ENCODE data around the gene RASEF. TPM values are rescaled to one million over a fixed set of nuclear protein-coding genes. Genes with fewer than 3 reads are reported as not detected.
A peak's percentile ranks its signal among the peaks of the same experiment; 100 is the strongest.

The RASEF gene
- total RNA-seq, 8 experiments from 2014 or later: 0.49 to 14.1 (median 1.2) TPM

DNA sequence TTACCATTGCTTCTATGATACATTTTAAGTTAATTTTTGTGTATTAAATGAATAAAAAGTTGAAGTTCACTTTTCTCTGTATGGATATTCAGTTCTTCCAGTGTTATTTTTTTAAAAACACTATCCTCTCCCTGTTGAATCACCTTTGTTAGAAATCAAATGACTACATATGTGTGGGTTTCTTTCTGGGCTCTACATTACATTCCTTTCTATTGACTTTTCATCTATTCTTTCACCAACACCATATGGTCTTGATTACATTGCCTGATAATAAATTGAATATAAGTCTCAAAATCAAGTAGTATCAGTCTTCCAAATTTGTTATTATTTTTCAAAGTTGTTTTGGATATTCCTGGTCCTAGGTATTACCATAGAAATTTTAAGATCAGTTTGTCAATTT is 7.3 kb upstream of the RASEF start:
- H3K4me3 ChIP-seq: no peak overlapping the region
- in situ Hi-C loops (cut with MboI; ENCODE audit: low pct_unique_long_range_greater_than_20kb in 2 of 9, low sequenced_read_pairs in 9 of 9, unreplicated experiment in 9 of 9): no loop called here
- no peak overlapping the region for H3K27ac ChIP-seq
- ATAC-seq (replicated peaks in 6 of 8): peak in 1 of 8 experiments; percentile 18
- no peaks in the 10 kb centered on the region for H3K4me1 ChIP-seq (replicated peaks in 1 of 2)

GRCh38 chr9:83069651-83070050 is 6.7 kb upstream of the RASEF start:
- Histone ChIP-seq H3K4me3 (no peak overlapping the region), H3K4me1 (replicated peaks in 1 of 2) (no peaks in the 10 kb centered on the region), H3K27ac (no peak overlapping the region)
- in situ Hi-C loops (cut with MboI; ENCODE audit: low pct_unique_long_range_greater_than_20kb in 2 of 9, low sequenced_read_pairs in 9 of 9, unreplicated experiment in 9 of 9): no loop called here
- 89 to 100% (median 100%) methylated on average over 1 of the region's 1 CpG; no CpG with 5 or more reads in 4 of the 10 experiments for WGBS, 10 experiments
- no peak for ATAC-seq (replicated peaks in 6 of 8)

- WGBS, 10 experiments: 57 to 91% (median 77%) methylated on average over 1 of the region's 1 CpG; no CpG with 5 or more reads in 6 of the 10 experiments
- H3K27ac ChIP-seq: no peak overlapping the region
- in situ Hi-C loops (cut with MboI; ENCODE audit: low pct_unique_long_range_greater_than_20kb in 2 of 9, low sequenced_read_pairs in 9 of 9, unreplicated experiment in 9 of 9): no loop called here
- no peak for ATAC-seq (replicated peaks in 6 of 8)
- no peak overlapping the region for H3K4me3 ChIP-seq
- H3K4me1 ChIP-seq (replicated peaks in 1 of 2): no peaks in the 10 kb centered on the region
These were observed 5.5 kb upstream of the RASEF start for GRCh38 chr9:83068414-83068813.

DNA sequence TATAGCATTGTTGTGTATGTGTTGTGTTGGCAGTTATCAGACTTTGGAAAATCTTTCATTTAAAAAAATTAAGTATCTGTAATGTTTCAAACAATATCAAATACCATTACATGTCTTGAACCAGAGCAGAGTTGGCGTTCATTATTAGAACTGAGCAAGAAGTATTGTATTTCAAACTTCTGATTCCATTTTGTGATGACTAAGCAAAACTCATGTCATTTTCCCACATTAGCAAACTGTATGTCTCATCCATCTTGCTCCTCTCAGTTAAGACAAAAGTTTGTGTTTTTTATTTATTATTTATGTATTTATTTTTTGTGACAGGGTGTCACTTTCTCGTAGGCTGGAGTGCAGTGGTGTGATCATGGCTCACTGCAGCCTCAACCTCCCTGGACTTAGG is 4.6 kb upstream of the RASEF start:
- H3K4me1 ChIP-seq (replicated peaks in 1 of 2): no peaks in the 10 kb centered on the region
- H3K27ac ChIP-seq: no peak overlapping the region
- no peak overlapping the region for H3K4me3 ChIP-seq
- WGBS, 10 experiments: 71 to 100% (median 96%) methylated on average over 1 to 2 of the region's 2 CpGs; no CpG with 5 or more reads in 3 of the 10 experiments
- in situ Hi-C loops (cut with MboI; ENCODE audit: low pct_unique_long_range_greater_than_20kb in 2 of 9, low sequenced_read_pairs in 9 of 9, unreplicated experiment in 9 of 9): no loop called here
- no peak for ATAC-seq (replicated peaks in 6 of 8)

- in situ Hi-C loops (cut with MboI; ENCODE audit: low pct_unique_long_range_greater_than_20kb in 2 of 9, low sequenced_read_pairs in 9 of 9, unreplicated experiment in 9 of 9): no loop called here
- H3K4me1 ChIP-seq (replicated peaks in 1 of 2): peaks cover 0 to 2% of the 10 kb centered on the region in 2 donors
- WGBS, 10 experiments: 13 to 87% (median 79%) methylated on average over 1 to 5 of the region's 5 CpGs; no CpG with 5 or more reads in 2 of the 10 experiments
- H3K4me3 ChIP-seq: no peak overlapping the region
- no peak overlapping the region for H3K27ac ChIP-seq
- ATAC-seq (replicated peaks in 6 of 8): peak in 1 of 8 experiments; percentile 3
These were observed 3.8 kb upstream of the RASEF start for GRCh38 chr9:83066771-83067170.

- no peak overlapping the region for H3K4me3 ChIP-seq
- H3K27ac ChIP-seq: no peak overlapping the region
- H3K4me1 ChIP-seq (replicated peaks in 1 of 2): peaks cover 0 to 4% of the 10 kb centered on the region in 2 donors
- in situ Hi-C loops (cut with MboI; ENCODE audit: low pct_unique_long_range_greater_than_20kb in 2 of 9, low sequenced_read_pairs in 9 of 9, unreplicated experiment in 9 of 9): no loop called here
- 40 to 88% (median 67%) methylated on average over 1 of the region's 1 CpG; no CpG with 5 or more reads in 3 of the 10 experiments for WGBS, 10 experiments
- ATAC-seq (replicated peaks in 6 of 8): no peak
These were observed 2.3 kb upstream of the RASEF start for GRCh38 chr9:83065233-83065632.

DNA sequence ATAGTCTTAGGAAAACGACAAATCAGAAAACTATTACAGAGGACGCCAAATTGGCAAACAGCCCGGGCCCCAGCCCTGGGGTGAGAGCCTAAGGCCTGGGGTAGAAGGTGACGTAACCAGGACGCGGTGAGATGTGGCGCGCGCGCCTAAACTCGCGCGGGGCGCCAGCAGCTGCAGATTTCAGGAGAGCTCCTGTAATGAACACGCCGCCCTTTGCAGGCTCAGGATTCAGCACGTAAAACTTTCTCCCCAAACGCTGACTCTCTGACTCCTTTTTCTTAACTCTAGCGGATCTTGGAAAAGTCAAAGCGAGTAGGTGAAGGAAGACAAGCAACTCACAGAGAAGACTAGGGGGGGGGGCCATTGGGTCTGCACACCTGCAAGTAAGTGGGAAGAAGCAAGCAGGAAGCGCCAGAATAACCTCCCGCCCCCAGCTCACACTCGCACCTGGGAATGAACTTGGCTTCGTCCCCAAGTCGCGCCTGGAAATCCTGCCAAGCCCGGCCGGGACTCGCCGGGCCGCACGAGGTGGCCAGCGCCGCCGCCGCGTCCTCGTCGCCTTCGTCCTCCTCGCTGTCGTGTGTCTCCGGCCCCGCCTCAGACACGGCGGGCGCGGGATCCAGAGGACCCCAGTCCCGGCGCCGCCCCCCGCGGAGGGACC is 822 bp downstream of the RASEF start:
- in situ Hi-C loops (cut with MboI; ENCODE audit: low pct_unique_long_range_greater_than_20kb in 2 of 9, low sequenced_read_pairs in 9 of 9, unreplicated experiment in 9 of 9): no loop called here
- peak; percentile 29 to 68 (median 52) for ATAC-seq (replicated peaks in 6 of 8)
- peaks cover 0 to 4% of the 10 kb centered on the region in 2 donors for H3K4me1 ChIP-seq (replicated peaks in 1 of 2)
- WGBS, 10 experiments: 0 to 30% (median 11%) methylated on average over 2 to 20 of the region's 53 CpGs; no CpG with 5 or more reads in 2 of the 10 experiments
- H3K4me3 ChIP-seq: peak overlapping the region; percentile 31 to 37 (median 36)
- no peak overlapping the region for H3K27ac ChIP-seq

DNA sequence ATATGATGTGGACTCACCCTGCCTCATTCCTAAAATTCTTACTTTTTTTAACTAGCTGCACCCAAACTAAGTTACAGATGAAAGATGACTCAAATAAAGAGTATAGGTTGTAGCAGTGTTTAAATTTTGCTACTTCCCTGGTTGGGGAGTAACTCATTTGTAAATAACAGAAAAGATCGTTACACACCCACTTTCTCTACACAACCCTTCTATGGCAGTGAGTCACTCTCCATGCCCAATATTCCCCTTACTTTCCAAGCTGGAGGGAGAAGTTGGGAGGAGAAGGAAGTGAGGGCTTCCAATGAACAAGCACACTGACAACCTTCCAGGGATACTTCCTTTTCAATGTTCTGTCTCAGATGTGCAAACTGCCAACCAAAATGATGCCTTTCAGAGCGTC is 1.9 kb downstream of the RASEF start:
- H3K4me1 ChIP-seq (replicated peaks in 1 of 2): peaks cover 0 to 4% of the 10 kb centered on the region in 2 donors
- in situ Hi-C loops (cut with MboI; ENCODE audit: low pct_unique_long_range_greater_than_20kb in 2 of 9, low sequenced_read_pairs in 9 of 9, unreplicated experiment in 9 of 9): no loop called here
- ATAC-seq (replicated peaks in 6 of 8): peak in 1 of 8 experiments; percentile 9
- H3K27ac ChIP-seq: no peak overlapping the region
- H3K4me3 ChIP-seq: no peak overlapping the region
- 0 to 100% (median 86%) methylated on average over 1 to 2 of the region's 2 CpGs; no CpG with 5 or more reads in 2 of the 10 experiments for WGBS, 10 experiments

GRCh38 chr9:83060556-83060955 is 2.4 kb downstream of the RASEF start:
- in situ Hi-C loops (cut with MboI; ENCODE audit: low pct_unique_long_range_greater_than_20kb in 2 of 9, low sequenced_read_pairs in 9 of 9, unreplicated experiment in 9 of 9): no loop called here
- no peak overlapping the region for H3K27ac ChIP-seq
- H3K4me1 ChIP-seq (replicated peaks in 1 of 2): peaks cover 0 to 4% of the 10 kb centered on the region in 2 donors
- 46 to 100% (median 88%) methylated on average over 2 to 3 of the region's 3 CpGs for WGBS, 10 experiments
- no peak overlapping the region for H3K4me3 ChIP-seq
- ATAC-seq (replicated peaks in 6 of 8): no peak

- H3K4me1 ChIP-seq (replicated peaks in 1 of 2): peaks cover 0 to 4% of the 10 kb centered on the region in 2 donors
- WGBS, 10 experiments: 90 to 100% (median 91%) methylated on average over 1 of the region's 1 CpG; no CpG with 5 or more reads in 5 of the 10 experiments
- in situ Hi-C loops (cut with MboI; ENCODE audit: low pct_unique_long_range_greater_than_20kb in 2 of 9, low sequenced_read_pairs in 9 of 9, unreplicated experiment in 9 of 9): no loop called here
- ATAC-seq (replicated peaks in 6 of 8): no peak
- H3K4me3 ChIP-seq: no peak overlapping the region
- H3K27ac ChIP-seq: no peak overlapping the region
These were observed 3.5 kb downstream of the RASEF start for GRCh38 chr9:83059417-83059816.

DNA sequence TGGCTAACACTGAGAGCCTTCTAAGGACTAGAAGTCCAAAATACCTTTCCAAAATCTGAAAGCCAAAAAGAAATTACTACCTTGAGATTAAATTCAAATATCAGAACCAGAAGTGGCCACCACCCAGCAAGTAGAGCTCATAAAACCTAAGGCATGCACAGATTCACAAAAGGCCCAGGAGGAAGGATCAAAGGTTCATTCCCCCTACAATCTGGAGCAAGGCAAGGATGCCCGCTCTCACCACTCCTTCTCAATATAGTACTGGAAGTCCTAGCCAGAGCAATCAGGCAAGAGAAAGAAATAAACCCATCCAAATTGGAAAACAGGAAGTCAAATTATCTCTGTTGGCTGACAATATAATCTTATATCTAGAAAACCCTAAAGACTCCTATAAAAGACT is 6.0 kb downstream of the RASEF start:
- in situ Hi-C loops (cut with MboI; ENCODE audit: low pct_unique_long_range_greater_than_20kb in 2 of 9, low sequenced_read_pairs in 9 of 9, unreplicated experiment in 9 of 9): no loop called here
- Histone ChIP-seq H3K4me3 (no peak overlapping the region), H3K27ac (no peak overlapping the region), H3K4me1 (replicated peaks in 1 of 2) (peaks cover 0 to 3% of the 10 kb centered on the region in 2 donors)
- no peak for ATAC-seq (replicated peaks in 6 of 8)
- WGBS, 10 experiments: 88 to 100% (median 100%) methylated on average over 1 of the region's 1 CpG; no CpG with 5 or more reads in 4 of the 10 experiments

DNA sequence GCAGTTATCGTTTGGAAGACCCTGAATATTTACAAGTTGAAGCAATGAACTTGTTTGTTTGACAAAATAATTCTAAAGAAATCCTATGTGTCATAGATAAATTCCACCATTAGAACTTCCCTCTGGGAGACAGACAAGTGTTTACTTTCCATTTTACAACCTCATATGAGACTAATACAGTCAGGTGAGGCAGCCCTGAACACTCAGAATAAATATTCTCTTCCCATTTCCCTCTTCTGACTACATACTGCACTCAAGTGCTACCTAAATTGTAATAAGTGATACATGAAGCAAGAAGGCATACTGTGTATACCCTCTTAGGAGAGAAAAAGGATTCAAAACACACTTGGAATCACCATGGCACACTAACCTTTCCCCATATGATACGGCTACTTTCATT is 6.8 kb downstream of the RASEF start:
- H3K4me1 ChIP-seq (replicated peaks in 1 of 2): no peaks in the 10 kb centered on the region
- in situ Hi-C loops (cut with MboI; ENCODE audit: low pct_unique_long_range_greater_than_20kb in 2 of 9, low sequenced_read_pairs in 9 of 9, unreplicated experiment in 9 of 9): no loop called here
- no peak overlapping the region for H3K4me3 ChIP-seq
- H3K27ac ChIP-seq: no peak overlapping the region
- ATAC-seq (replicated peaks in 6 of 8): no peak
- 30 to 100% (median 81%) methylated on average over 1 to 2 of the region's 2 CpGs for WGBS, 10 experiments

DNA sequence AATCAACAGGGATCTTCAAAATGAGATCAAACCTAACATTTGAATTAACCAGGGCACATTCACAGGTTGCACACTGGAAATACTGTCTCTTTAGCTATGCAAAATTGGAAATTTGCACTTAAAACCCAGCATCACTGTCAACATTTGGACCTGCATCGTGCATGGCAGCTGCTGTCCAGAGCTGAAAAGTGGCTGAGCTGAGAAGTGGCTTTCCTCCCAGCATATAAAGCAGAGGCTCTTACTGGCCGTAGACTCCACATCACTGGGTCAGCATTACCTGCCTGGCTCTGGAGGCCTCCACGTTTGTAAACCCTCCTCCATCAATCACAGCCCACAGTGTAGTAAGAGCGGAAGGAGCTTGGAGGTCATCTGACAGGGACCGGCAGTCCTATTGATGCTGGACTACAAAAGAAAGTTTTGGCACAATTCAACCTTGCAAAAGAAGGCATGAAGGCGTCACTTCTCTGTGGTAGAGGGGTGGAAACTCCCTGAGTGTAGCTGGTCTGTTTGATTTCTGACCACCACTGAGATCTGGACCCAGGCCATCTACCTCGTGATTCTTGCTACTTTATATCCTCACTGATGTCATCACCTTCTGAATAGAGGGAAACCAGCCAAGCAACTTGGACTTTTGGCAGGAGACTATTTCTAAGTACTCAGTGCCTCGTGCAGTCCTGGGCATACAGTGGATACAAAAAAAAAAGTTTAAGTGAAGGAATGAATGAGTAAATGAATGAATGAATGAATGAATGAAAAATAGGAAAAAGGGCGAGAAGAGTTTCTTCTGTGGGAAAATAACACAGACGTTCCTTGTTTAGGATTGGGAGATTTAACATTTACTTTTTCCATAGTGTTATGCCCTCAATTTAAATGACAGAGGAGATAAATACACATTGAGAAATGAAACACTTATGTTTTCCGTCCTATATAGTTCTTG is 14.8 kb downstream of the RASEF start:
- peak in 2 of 8 experiments; percentile 13 to 35 for ATAC-seq (replicated peaks in 6 of 8)
- peaks cover 0 to 12% of the 10 kb centered on the region in 2 donors for H3K4me1 ChIP-seq (replicated peaks in 1 of 2)
- no peak overlapping the region for H3K27ac ChIP-seq
- in situ Hi-C loops (cut with MboI; ENCODE audit: low pct_unique_long_range_greater_than_20kb in 2 of 9, low sequenced_read_pairs in 9 of 9, unreplicated experiment in 9 of 9): loop anchor here in 1 of 9 experiments (10.0 kb wide), 1 partner anchor 63 kb away; no protein-coding TSS in a partner anchor
- 25 to 93% (median 62%) methylated on average over 1 to 10 of the region's 11 CpGs for WGBS, 10 experiments
- H3K4me3 ChIP-seq: no peak overlapping the region

Measured in motor neuron (in vitro differentiated cells).